Keratinocyte (primary cell): Measurements from ENCODE around the gene ACO2. TPM values are rescaled to one million over a fixed set of nuclear protein-coding genes. Genes with fewer than 3 reads are reported as not detected.
A peak's percentile ranks its signal among the peaks of the same experiment; 100 is the strongest.

Experiments used
- DNase-seq: peaks from one replicate; pipeline ENCODE4 v3.0.0-alpha.2; 2011; ENCODE audit warnings: low read depth, missing footprints, low spot score
- FAIRE-seq: peaks from 2 replicates; lab custom pipeline; 2011; peaks lifted over from hg19 to GRCh38; lab: Jason Lieb, UNC
- H2AFZ ChIP-seq: 2 replicates; pipeline ENCODE4 v1.6.0; 2012; ENCODE audit warnings: low read length, control low read depth, inconsistent platforms; ENCODE audit not compliant: control insufficient read depth
- H3K27ac ChIP-seq: 2 replicates; pipeline ENCODE4 v1.5.1; 2011; ENCODE audit warnings: low read length; ENCODE audit not compliant: control insufficient read depth, insufficient read depth
- H3K27me3 ChIP-seq: 3 replicates; pipeline ENCODE4 v1.6.0; 2011; ENCODE audit warnings: low read length; ENCODE audit not compliant: control insufficient read depth, insufficient read depth; ENCODE audit errors: extremely low read depth
- H3K36me3 ChIP-seq, 2 experiments: 2 replicates in 1 of 2; 3 replicates in 1 of 2; pipeline ENCODE4 v1.5.1; 2011; ENCODE audit warnings: low read length in 2 of 2, mild to moderate bottlenecking in 1 of 2; ENCODE audit not compliant: control insufficient read depth in 2 of 2, insufficient read depth in 2 of 2; ENCODE audit errors: extremely low read depth in 1 of 2
- H3K4me1 ChIP-seq: 3 replicates; pipeline ENCODE4 v1.5.1; 2011; ENCODE audit warnings: low read length; ENCODE audit not compliant: control insufficient read depth, insufficient read depth; ENCODE audit errors: extremely low read depth
- H3K4me2 ChIP-seq: 3 replicates; pipeline ENCODE4 v1.6.0; 2011; ENCODE audit warnings: low read depth, low read length; ENCODE audit not compliant: control insufficient read depth, insufficient read depth; ENCODE audit errors: extremely low read depth
- H3K4me3 ChIP-seq, 3 experiments: fragments of 200-600 bp in 1 of 3; sonication (generic) in 1 of 3; 2 replicates in 2 of 3; 3 replicates in 1 of 3; pipeline ENCODE4 v1.5.1; 2011 to 2016; ENCODE audit warnings: low read length in 3 of 3, mild to moderate bottlenecking in 3 of 3, control low read depth in 2 of 3, inconsistent platforms in 1 of 3, low read depth in 1 of 3, mixed read lengths in 1 of 3, mixed run types in 1 of 3, moderate library complexity in 1 of 3; ENCODE audit not compliant: control insufficient read depth in 2 of 3, insufficient read depth in 2 of 3; ENCODE audit errors: extremely low read depth in 1 of 3
- H3K79me2 ChIP-seq: 2 replicates; pipeline ENCODE4 v1.6.0; 2012; ENCODE audit warnings: low read length; ENCODE audit not compliant: control insufficient read depth, insufficient read depth
- H3K9ac ChIP-seq: 3 replicates; pipeline ENCODE4 v1.6.0; 2011; ENCODE audit warnings: low read length; ENCODE audit not compliant: control insufficient read depth, insufficient read depth; ENCODE audit errors: extremely low read depth
- H3K9me1 ChIP-seq: 3 replicates; pipeline ENCODE4 v1.6.0; 2011; ENCODE audit warnings: low read length; ENCODE audit not compliant: control insufficient read depth, insufficient read depth; ENCODE audit errors: extremely low read depth
- H3K9me3 ChIP-seq: 2 replicates; pipeline ENCODE4 v1.5.1; 2012; ENCODE audit warnings: low read depth, low read length; ENCODE audit not compliant: control insufficient read depth
- H4K20me1 ChIP-seq: 3 replicates; pipeline ENCODE4 v1.6.0; 2011; ENCODE audit warnings: low read length; ENCODE audit not compliant: control insufficient read depth, insufficient read depth; ENCODE audit errors: extremely low read depth
- CTCF ChIP-seq, 3 experiments: IDR thresholded peaks in 1 of 3; conservative IDR thresholded peaks in 1 of 3; optimal IDR thresholded peaks in 1 of 3; 2 replicates in 2 of 3; 3 replicates in 1 of 3; pipeline versions ENCODE3 to v1.5.1; 2011; ENCODE audit warnings: low read length in 3 of 3, mild to moderate bottlenecking in 3 of 3, moderate library complexity in 2 of 3, control low read depth in 1 of 3, inconsistent platforms in 1 of 3; ENCODE audit not compliant: insufficient read depth in 2 of 3; ENCODE audit errors: extremely low read depth in 1 of 3
- EZH2 ChIP-seq: IDR thresholded peaks from one replicate; pipeline ENCODE4 v1.6.1; 2012; ENCODE audit warnings: inconsistent platforms, mild to moderate bottlenecking, low read length, moderate library complexity
- dilution Hi-C: fragments of 300-500 bp; cut with MboI; formaldehyde crosslinking; loops from one replicate; pipeline ENCODE4 v1.7.0; 2020; ENCODE audit warnings: low sequenced_read_pairs; ENCODE audit not compliant: extremely low pct_ligation_motif_present
- polyA plus RNA-seq, 5 experiments: library from polyadenylated mRNA; depleted of rRNA in 3 of 5; stranded (reverse) in 3 of 5; stranded (forward) in 1 of 5; unstranded in 1 of 5; fragments of >200 nt; gene quantifications; 1 replicate in 1 of 5; 2 replicates in 3 of 5; 3 replicates in 1 of 5; pipeline versions ENCODE4 v1.2.1 to v1.2.3, GENCODE V29; 2011 to 2012; ENCODE audit warnings: missing spikeins in 2 of 5, low read depth in 1 of 5, low replicate concordance in 1 of 5

Gene ACO2
- polyA plus RNA-seq, 1 donor (not counting 4 experiments of a cell fraction or from before 2014, with no cell fraction given) = 37.2 TPM

GRCh38 chr22:41543854-41544670 lies 75.1 kb downstream of the ACO2 start, which contains the start of gene POLR3H:
POLR3H (minus strand) TSS chr22:41544470; CDS start chr22:41544101, 369 bp downstream.
- Histone ChIP-seq H3K79me2 (peaks cover 48% of the 10 kb centered on the region), H3K4me1 (peaks cover 9% of the 10 kb centered on the region)
- FAIRE-seq = peak; percentile 83

GRCh38 chr22:41544671-41545476 lies 76.0 kb downstream of the ACO2 start:
- peak overlapping the region; percentile 93 for H3K9ac ChIP-seq
- H3K4me2 ChIP-seq = peak overlapping the region; percentile 95
- H3K27me3 ChIP-seq = no peaks in the 10 kb centered on the region
- peak overlapping the region; percentile 86 for H2AFZ ChIP-seq
- no peaks in the 10 kb centered on the region for H3K9me3 ChIP-seq
- peaks cover 4 to 9% of the 10 kb centered on the region in 2 experiments for H3K36me3 ChIP-seq
- H3K9me1 ChIP-seq = peaks cover 2% of the 10 kb centered on the region
- FAIRE-seq (no peak), DNase-seq (no peak)
- H3K27ac ChIP-seq = no peak overlapping the region
- peaks cover 4% of the 10 kb centered on the region for H4K20me1 ChIP-seq
- no peak for TF ChIP-seq EZH2
- TF ChIP-seq CTCF (optimal IDR thresholded peaks at IDR 0.05 in 1 of 3, IDR thresholded peaks at IDR 0.05 in 1 of 3, conservative IDR thresholded peaks at IDR 0.05 in 1 of 3; ENCODE audit: extremely low read depth in 1 of 3, insufficient read depth in 2 of 3, low read length in 3 of 3) = no peak
- peak overlapping the region; percentile 58 to 91 (median 65) for H3K4me3 ChIP-seq
- H3K79me2 ChIP-seq = peaks cover 42% of the 10 kb centered on the region
- H3K4me1 ChIP-seq = peaks cover 9% of the 10 kb centered on the region
- dilution Hi-C loops = no loop called here

More at GRCh38 chr22:41543854-41544670, 75.1 kb downstream of the ACO2 start, which contains the start of gene POLR3H:
- dilution Hi-C loops = no loop called here
- no peaks in the 10 kb centered on the region for H3K9me3 ChIP-seq
- peak; percentile 78 for DNase-seq
- H3K4me2 ChIP-seq = peak within 1 kb of the TSS; percentile 95
- H4K20me1 ChIP-seq = peaks cover 4% of the 10 kb centered on the region
- H3K4me3 ChIP-seq = peak within 1 kb of the TSS; percentile 88 to 92 (median 91)
- peaks cover 2% of the 10 kb centered on the region for H3K9me1 ChIP-seq
- peaks cover 12% of the 10 kb centered on the region in 2 experiments for H3K36me3 ChIP-seq
- H3K27ac ChIP-seq = peak within 1 kb of the TSS; percentile 72
- peak; percentile 44 to 80 (median 52) for TF ChIP-seq CTCF (optimal IDR thresholded peaks at IDR 0.05 in 1 of 3, IDR thresholded peaks at IDR 0.05 in 1 of 3, conservative IDR thresholded peaks at IDR 0.05 in 1 of 3; ENCODE audit: extremely low read depth in 1 of 3, insufficient read depth in 2 of 3, low read length in 3 of 3)
- no peak for TF ChIP-seq EZH2
- peak within 1 kb of the TSS; percentile 93 for H3K9ac ChIP-seq
- peak within 1 kb of the TSS; percentile 86 for H2AFZ ChIP-seq
- no peaks in the 10 kb centered on the region for H3K27me3 ChIP-seq
